Measurements from ENCODE around the gene PKMYT1. TPM values are rescaled to one million over a fixed set of nuclear protein-coding genes. Genes with fewer than 3 reads are reported as not detected.

Gene PKMYT1
- total RNA-seq, 1 experiment from 2014 or later: 105 TPM

DNA sequence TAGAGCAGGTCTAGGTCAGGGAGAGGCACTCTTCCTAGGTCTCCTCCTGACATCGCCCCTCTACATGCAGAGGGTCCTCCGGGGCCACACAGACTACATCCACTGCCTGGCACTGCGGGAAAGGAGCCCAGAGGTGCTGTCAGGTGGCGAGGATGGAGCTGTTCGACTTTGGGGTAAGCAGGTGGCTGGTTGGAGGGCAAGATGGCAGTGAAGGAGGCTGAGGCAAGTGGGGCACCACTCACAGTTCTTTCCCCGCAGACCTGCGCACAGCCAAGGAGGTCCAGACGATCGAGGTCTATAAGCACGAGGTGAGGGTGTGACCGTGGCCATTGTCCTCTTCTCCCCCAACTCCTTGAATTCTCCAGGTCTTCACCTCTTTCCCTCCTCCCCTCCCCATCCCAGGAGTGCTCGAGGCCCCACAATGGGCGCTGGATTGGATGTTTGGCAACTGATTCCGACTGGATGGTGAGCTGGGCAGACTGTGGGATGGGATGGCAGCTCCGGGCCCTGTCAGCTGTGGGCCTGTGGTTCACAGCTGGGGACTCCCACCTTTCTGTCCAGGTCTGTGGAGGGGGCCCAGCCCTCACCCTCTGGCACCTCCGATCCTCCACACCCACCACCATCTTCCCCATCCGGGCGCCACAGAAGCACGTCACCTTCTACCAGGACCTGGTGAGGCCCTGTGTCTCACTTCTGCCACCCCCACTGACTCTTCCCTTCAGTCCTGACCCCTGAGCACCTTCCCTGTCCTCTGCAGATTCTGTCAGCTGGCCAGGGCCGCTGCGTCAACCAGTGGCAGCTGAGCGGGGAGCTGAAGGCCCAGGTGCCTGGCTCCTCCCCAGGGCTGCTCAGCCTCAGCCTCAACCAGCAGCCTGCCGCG, 46.6 kb upstream of the PKMYT1 start:
- H3K36me3 ChIP-seq (ENCODE audit: low read depth): peaks cover 6% of the 10 kb centered on the region; the same call in 1 of the 2 replicates
- no peak overlapping the region for H3K4me2 ChIP-seq
- peaks cover 52% of the 10 kb centered on the region for H3F3A ChIP-seq (ENCODE audit: insufficient read depth, low read depth)
- H3K27me3 ChIP-seq (ENCODE audit: insufficient read depth, low read depth): no peaks in the 10 kb centered on the region
- H4K20me1 ChIP-seq (ENCODE audit: insufficient read depth): peaks cover 4% of the 10 kb centered on the region
- H3K4me1 ChIP-seq (replicated peaks; ENCODE audit: insufficient read depth): peaks cover 25% of the 10 kb centered on the region
- no peak overlapping the region for H3K4me3 ChIP-seq
- intact Hi-C loops (cut with micrococcal nuclease; ENCODE audit: unreplicated experiment): no loop called here
- BruUV-seq (replicated peaks): no TSS peak
- no peaks in the 10 kb centered on the region for H3K9me3 ChIP-seq (ENCODE audit: insufficient read depth, low read depth)
- H3K27ac ChIP-seq: no peak overlapping the region
- ChIA-PET CTCF (interaction anchor here (0.6 to 1.5 kb wide), 2 partner anchors 21 kb away, joined by 3 to 6 read pairs; no protein-coding TSS in a partner anchor), POLR2A (ENCODE audit: unreplicated experiment) (interaction anchor here (0.5 to 1.9 kb wide), 4 partner anchors 23 to 1214 kb away, joined by 7 to 17 read pairs (median 12); no protein-coding TSS in a partner anchor)
- TF ChIP-seq EZH2 (IDR thresholded peaks at IDR 0.05; ENCODE audit: low read depth): no peak
- TF ChIP-seq, protein P1, sequence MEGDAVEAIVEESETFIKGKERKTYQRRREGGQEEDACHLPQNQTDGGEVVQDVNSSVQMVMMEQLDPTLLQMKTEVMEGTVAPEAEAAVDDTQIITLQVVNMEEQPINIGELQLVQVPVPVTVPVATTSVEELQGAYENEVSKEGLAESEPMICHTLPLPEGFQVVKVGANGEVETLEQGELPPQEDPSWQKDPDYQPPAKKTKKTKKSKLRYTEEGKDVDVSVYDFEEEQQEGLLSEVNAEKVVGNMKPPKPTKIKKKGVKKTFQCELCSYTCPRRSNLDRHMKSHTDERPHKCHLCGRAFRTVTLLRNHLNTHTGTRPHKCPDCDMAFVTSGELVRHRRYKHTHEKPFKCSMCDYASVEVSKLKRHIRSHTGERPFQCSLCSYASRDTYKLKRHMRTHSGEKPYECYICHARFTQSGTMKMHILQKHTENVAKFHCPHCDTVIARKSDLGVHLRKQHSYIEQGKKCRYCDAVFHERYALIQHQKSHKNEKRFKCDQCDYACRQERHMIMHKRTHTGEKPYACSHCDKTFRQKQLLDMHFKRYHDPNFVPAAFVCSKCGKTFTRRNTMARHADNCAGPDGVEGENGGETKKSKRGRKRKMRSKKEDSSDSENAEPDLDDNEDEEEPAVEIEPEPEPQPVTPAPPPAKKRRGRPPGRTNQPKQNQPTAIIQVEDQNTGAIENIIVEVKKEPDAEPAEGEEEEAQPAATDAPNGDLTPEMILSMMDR (conservative IDR thresholded peaks at IDR 0.05): no peak
- no peak overlapping the region for H2AFZ ChIP-seq
- no peaks in the 10 kb centered on the region for H3K9me2 ChIP-seq (ENCODE audit: insufficient read depth)
- peaks cover 14% of the 10 kb centered on the region for H3K79me2 ChIP-seq (ENCODE audit: low read depth)
- DNase-seq: no peak

GRCh38 chr16:3026003-3026378, 45.7 kb upstream of the PKMYT1 start:
- Histone ChIP-seq H3K9me3 (ENCODE audit: insufficient read depth, low read depth) (no peaks in the 10 kb centered on the region), H4K20me1 (ENCODE audit: insufficient read depth) (peaks cover 10% of the 10 kb centered on the region), H3K4me2 (no peak overlapping the region), H3K27me3 (ENCODE audit: insufficient read depth, low read depth) (no peaks in the 10 kb centered on the region), H3F3A (ENCODE audit: insufficient read depth, low read depth) (peaks cover 52% of the 10 kb centered on the region), H3K4me3 (no peak overlapping the region), H3K79me2 (ENCODE audit: low read depth) (peaks cover 23% of the 10 kb centered on the region), H3K36me3 (ENCODE audit: low read depth) (peaks cover 11% of the 10 kb centered on the region), H2AFZ (no peak overlapping the region), H3K4me1 (replicated peaks; ENCODE audit: insufficient read depth) (peaks cover 16% of the 10 kb centered on the region), H3K27ac (no peak overlapping the region), H3K9me2 (ENCODE audit: insufficient read depth) (no peaks in the 10 kb centered on the region)
- intact Hi-C loops (cut with micrococcal nuclease; ENCODE audit: unreplicated experiment): no loop called here
- no TSS peak for BruUV-seq (replicated peaks)
- CTCF ChIA-PET: no interaction called here
- POLR2A ChIA-PET (ENCODE audit: unreplicated experiment): interaction anchor here (0.6 kb wide), 1 partner anchor 15 kb away, joined by 3 read pairs; no protein-coding TSS in a partner anchor
- no peak for DNase-seq
- TF ChIP-seq, protein P1 (conservative IDR thresholded peaks at IDR 0.05): no peak
- TF ChIP-seq EZH2 (IDR thresholded peaks at IDR 0.05; ENCODE audit: low read depth): no peak

GRCh38 chr16:3025032-3026002, 45.1 kb upstream of the PKMYT1 start:
- no peak for TF ChIP-seq EZH2 (IDR thresholded peaks at IDR 0.05; ENCODE audit: low read depth)
- TF ChIP-seq, protein P1 (conservative IDR thresholded peaks at IDR 0.05): no peak
- Histone ChIP-seq H3K36me3 (ENCODE audit: low read depth) (peaks cover 11% of the 10 kb centered on the region), H3K27me3 (ENCODE audit: insufficient read depth, low read depth) (no peaks in the 10 kb centered on the region), H3K79me2 (ENCODE audit: low read depth) (peaks cover 27% of the 10 kb centered on the region), H3F3A (ENCODE audit: insufficient read depth, low read depth) (peaks cover 51% of the 10 kb centered on the region), H4K20me1 (ENCODE audit: insufficient read depth) (peaks cover 10% of the 10 kb centered on the region), H3K4me1 (replicated peaks; ENCODE audit: insufficient read depth) (peaks cover 13% of the 10 kb centered on the region), H3K4me2 (peak overlapping the region; percentile 100), H3K4me3 (no peak overlapping the region; the same call in 1 of the 2 replicates), H2AFZ (no peak overlapping the region), H3K27ac (no peak overlapping the region), H3K9me3 (ENCODE audit: insufficient read depth, low read depth) (no peaks in the 10 kb centered on the region), H3K9me2 (ENCODE audit: insufficient read depth) (no peaks in the 10 kb centered on the region)
- ChIA-PET POLR2A (ENCODE audit: unreplicated experiment) (interaction anchor here (0.6 to 0.7 kb wide), 2 partner anchors 15 to 1292 kb away, joined by 3 to 24 read pairs; no protein-coding TSS in a partner anchor), CTCF (interaction anchor here (0.6 to 0.7 kb wide), 6 partner anchors 21 to 158 kb away, joined by 3 to 15 read pairs (median 5); no protein-coding TSS in a partner anchor)
- DNase-seq: no peak
- intact Hi-C loops (cut with micrococcal nuclease; ENCODE audit: unreplicated experiment): no loop called here
- no TSS peak for BruUV-seq (replicated peaks)
